Right lobe of liver (tissue), 4 donors: ENCODE data around the gene NAT14.

Experiments used
- POLR2A ChIP-seq: fragments of 450-650 bp; IDR thresholded peaks from one replicate; pipeline ENCODE4 v1.6.1; 2017; ENCODE audit warnings: antibody characterized with exemption, mild to moderate bottlenecking
- TF ChIP-seq, protein P1 (sequence below), 4 donors: fragments of 200-600 bp in 3 of 4; fragments of 450-650 bp in 1 of 4; IDR thresholded peaks; one replicate each; pipeline versions ENCODE4 v1.5.1 to v1.8.0; 2016 to 2022; ENCODE audit warnings: antibody characterized with exemption in 4 of 4, mild to moderate bottlenecking in 2 of 4
- donor health status: DM: no; HTN: no; CAD: no.
- donor health status: DM: no; HTN: no; CAD: no.
- donor health status: DM: no; HTN: yes; CAD: no.

DNA sequence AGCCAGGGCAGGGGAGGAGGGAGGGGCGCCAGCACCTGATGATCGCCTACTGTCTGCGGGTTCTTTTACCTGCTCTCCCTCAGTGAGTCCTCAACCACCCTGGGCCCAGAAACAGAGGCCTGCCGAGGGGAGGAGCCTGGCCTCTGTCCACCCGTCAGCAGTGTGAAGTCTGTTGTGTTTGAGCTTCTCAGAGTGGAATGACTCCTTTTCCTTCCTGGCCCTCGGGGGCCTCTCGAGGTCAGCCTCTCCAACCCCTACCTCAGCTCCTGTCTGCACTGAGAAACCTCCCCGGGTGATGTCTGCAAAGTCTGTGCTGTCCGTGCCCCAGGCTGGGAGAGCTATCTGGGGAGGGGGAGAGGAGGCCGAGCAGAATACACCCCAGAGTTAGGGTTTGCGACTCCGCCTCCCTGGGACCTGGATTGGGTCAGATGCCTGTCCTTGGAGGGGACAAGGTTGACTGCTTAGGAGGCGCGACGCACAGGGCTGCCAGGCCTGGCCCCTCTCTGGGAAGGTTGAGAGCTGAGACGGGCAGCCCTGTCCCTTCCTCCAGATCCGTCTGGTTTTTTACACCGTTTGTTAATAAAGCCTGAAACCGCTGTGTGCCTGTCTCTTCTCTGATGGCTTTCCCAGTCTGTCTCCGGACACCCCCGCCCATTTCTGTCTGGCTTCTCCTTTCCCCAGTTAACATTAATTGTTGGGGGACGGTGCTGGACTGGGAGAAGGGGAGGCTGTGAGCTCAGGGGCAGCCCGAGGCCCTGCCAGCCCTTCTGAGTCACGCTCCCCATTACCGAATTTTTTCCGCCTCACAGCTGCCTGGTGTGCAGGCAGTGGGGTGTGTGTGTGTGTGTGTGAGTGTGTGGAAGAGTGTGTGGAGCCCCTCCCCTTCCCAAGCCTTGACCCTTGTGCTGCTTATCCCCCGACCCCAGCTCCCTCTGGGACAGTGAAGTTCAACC is 2.3 kb downstream of the NAT14 start:
- TF ChIP-seq POLR2A = no peak
- TF ChIP-seq, protein P1, sequence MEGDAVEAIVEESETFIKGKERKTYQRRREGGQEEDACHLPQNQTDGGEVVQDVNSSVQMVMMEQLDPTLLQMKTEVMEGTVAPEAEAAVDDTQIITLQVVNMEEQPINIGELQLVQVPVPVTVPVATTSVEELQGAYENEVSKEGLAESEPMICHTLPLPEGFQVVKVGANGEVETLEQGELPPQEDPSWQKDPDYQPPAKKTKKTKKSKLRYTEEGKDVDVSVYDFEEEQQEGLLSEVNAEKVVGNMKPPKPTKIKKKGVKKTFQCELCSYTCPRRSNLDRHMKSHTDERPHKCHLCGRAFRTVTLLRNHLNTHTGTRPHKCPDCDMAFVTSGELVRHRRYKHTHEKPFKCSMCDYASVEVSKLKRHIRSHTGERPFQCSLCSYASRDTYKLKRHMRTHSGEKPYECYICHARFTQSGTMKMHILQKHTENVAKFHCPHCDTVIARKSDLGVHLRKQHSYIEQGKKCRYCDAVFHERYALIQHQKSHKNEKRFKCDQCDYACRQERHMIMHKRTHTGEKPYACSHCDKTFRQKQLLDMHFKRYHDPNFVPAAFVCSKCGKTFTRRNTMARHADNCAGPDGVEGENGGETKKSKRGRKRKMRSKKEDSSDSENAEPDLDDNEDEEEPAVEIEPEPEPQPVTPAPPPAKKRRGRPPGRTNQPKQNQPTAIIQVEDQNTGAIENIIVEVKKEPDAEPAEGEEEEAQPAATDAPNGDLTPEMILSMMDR (IDR thresholded peaks at IDR 0.05) = no peak
